ENCODE data around the gene C19orf81.

DNA sequence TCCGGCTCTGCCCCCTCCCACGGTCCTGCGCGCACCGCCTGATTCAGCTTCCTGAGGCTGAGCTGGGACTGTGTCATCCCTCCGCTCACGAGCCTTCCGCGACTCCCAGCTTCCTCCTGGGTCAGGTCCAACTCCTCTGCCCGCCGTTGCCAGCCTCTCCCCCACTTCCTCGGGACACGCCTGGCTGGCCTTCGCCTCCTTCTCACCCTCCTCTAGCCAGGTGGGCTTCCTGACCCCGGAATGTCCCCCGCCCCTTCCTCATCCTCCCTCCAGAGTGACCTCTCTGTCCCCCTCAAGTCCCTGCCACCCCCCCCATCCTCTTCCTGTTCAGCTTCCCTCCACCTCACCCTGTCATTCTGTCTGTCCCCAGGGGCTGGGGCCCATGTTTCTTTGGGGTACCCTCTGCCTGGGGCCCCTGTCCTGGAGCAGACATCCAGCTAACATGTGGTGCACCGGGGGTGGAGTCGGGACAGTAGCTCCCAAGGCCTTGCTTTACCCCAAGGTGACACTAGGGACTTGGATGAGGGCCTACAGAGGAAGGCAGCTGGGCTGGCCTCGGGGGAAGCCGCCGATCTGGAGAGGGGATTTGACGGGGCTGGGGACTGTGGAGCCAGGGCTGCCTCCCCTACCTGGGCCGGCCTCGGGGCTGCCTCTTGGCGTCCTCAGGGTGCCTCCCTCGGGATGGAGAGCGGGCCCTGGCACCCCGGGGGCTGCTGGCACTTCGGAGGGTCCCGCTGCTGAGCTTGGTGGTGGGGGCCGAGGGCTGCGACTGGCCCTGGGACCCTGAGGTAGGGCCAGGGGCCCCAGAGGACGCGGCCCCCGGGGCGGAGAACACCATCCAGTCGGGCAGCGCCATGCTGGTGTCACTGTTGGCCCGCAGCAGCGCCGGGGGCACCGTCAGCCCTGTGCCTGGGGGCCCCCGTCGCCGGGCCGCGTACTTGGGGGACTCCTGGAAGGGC, 53.9 kb downstream of the C19orf81 start:
- TF ChIP-seq POLR2A (IDR thresholded peaks at IDR 0.05; ENCODE audit: control extremely low read depth in 1 of 2, low read depth in 2 of 2, low read length in 2 of 2) (no peak), BRCA1 (IDR thresholded peaks at IDR 0.05; ENCODE audit: low read depth, low read length) (no peak), SP1 (IDR thresholded peaks at IDR 0.05; ENCODE audit: low read depth, low read length) (no peak)
- TF ChIP-seq, protein P1, sequence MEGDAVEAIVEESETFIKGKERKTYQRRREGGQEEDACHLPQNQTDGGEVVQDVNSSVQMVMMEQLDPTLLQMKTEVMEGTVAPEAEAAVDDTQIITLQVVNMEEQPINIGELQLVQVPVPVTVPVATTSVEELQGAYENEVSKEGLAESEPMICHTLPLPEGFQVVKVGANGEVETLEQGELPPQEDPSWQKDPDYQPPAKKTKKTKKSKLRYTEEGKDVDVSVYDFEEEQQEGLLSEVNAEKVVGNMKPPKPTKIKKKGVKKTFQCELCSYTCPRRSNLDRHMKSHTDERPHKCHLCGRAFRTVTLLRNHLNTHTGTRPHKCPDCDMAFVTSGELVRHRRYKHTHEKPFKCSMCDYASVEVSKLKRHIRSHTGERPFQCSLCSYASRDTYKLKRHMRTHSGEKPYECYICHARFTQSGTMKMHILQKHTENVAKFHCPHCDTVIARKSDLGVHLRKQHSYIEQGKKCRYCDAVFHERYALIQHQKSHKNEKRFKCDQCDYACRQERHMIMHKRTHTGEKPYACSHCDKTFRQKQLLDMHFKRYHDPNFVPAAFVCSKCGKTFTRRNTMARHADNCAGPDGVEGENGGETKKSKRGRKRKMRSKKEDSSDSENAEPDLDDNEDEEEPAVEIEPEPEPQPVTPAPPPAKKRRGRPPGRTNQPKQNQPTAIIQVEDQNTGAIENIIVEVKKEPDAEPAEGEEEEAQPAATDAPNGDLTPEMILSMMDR (IDR thresholded peaks at IDR 0.05; ENCODE audit: control extremely low read depth in 1 of 3, insufficient read depth in 1 of 3, low read depth in 1 of 3, low read length in 3 of 3) = no peak
